ENCODE measurements around the gene HS2ST1. TPM values are rescaled to one million over a fixed set of nuclear protein-coding genes. Genes with fewer than 3 reads are reported as not detected.

Gene HS2ST1
- total and polyA plus RNA-seq, 9 donors = 11.5 to 31.6 (median 21.8) TPM

GRCh38 chr1:87123610-87124009 is 209.2 kb downstream of the HS2ST1 start:
- Histone ChIP-seq H3K9me3 (no peaks in the 10 kb centered on the region), H3K36me3 (no peaks in the 10 kb centered on the region), H3K27me3 (no peaks in the 10 kb centered on the region), H3K4me3 (no peak overlapping the region), H3K4me1 (ENCODE audit: insufficient read depth) (no peaks in the 10 kb centered on the region), H3K27ac (no peak overlapping the region)
- DNase-seq = no peak
- intact Hi-C loops (cut with DNase I) = no loop called here
- TF ChIP-seq EP300 (IDR thresholded peaks at IDR 0.05) (no peak), POLR2A (IDR thresholded peaks at IDR 0.05) (no peak), CTCF (IDR thresholded peaks at IDR 0.05) (no peak)
- 88 to 95% (median 90%) methylated on average over 6 of the region's 6 CpGs for WGBS, 3 donors

GRCh38 chr1:87126886-87127505 is 212.6 kb downstream of the HS2ST1 start:
- no peaks in the 10 kb centered on the region for H3K4me1 ChIP-seq (ENCODE audit: insufficient read depth)
- H3K27me3 ChIP-seq = no peaks in the 10 kb centered on the region
- no peak for DNase-seq
- intact Hi-C loops (cut with DNase I) = no loop called here
- no peak overlapping the region for H3K4me3 ChIP-seq
- H3K27ac ChIP-seq = no peak overlapping the region
- 90 to 93% (median 91%) methylated on average over 6 of the region's 6 CpGs for WGBS, 3 donors
- no peaks in the 10 kb centered on the region for H3K9me3 ChIP-seq
- no peaks in the 10 kb centered on the region for H3K36me3 ChIP-seq
- TF ChIP-seq POLR2A (IDR thresholded peaks at IDR 0.05) (no peak), EP300 (IDR thresholded peaks at IDR 0.05) (no peak), CTCF (IDR thresholded peaks at IDR 0.05) (no peak)

GRCh38 chr1:87127581-87127980 is 213.1 kb downstream of the HS2ST1 start:
- H3K9me3 ChIP-seq = no peaks in the 10 kb centered on the region
- TF ChIP-seq EP300 (IDR thresholded peaks at IDR 0.05) = no peak
- no peak for TF ChIP-seq POLR2A (IDR thresholded peaks at IDR 0.05)
- TF ChIP-seq CTCF (IDR thresholded peaks at IDR 0.05) = no peak
- no peaks in the 10 kb centered on the region for H3K4me1 ChIP-seq (ENCODE audit: insufficient read depth)
- H3K4me3 ChIP-seq = no peak overlapping the region
- no peak overlapping the region for H3K27ac ChIP-seq
- intact Hi-C loops (cut with DNase I) = no loop called here
- 88 to 92% (median 90%) methylated on average over 3 of the region's 3 CpGs for WGBS, 3 donors
- no peak for DNase-seq
- no peaks in the 10 kb centered on the region for H3K36me3 ChIP-seq
- no peaks in the 10 kb centered on the region for H3K27me3 ChIP-seq

GRCh38 chr1:87129038-87129437 is 214.6 kb downstream of the HS2ST1 start:
- TF ChIP-seq CTCF (IDR thresholded peaks at IDR 0.05) (no peak), EP300 (IDR thresholded peaks at IDR 0.05) (no peak), POLR2A (IDR thresholded peaks at IDR 0.05) (no peak)
- intact Hi-C loops (cut with DNase I) = no loop called here
- DNase-seq = no peak
- Histone ChIP-seq H3K27ac (no peak overlapping the region), H3K4me1 (ENCODE audit: insufficient read depth) (no peaks in the 10 kb centered on the region), H3K36me3 (no peaks in the 10 kb centered on the region), H3K27me3 (no peaks in the 10 kb centered on the region), H3K4me3 (no peak overlapping the region), H3K9me3 (no peaks in the 10 kb centered on the region)
- whole genome bisulfite sequencing, 3 donors = 78 to 96% (median 88%) methylated on average over 1 of the region's 1 CpG

Data from ovary (tissue), 9 donors.